Mesendoderm (in vitro differentiated cells): Measurements from ENCODE around the gene MMD2.

ENCODE experiments used
- DNase-seq: peaks from one replicate; pipeline ENCODE4 v3.0.0; 2013
- H2AK5ac ChIP-seq: 2 replicates; pipeline ENCODE4 v1.6.1; 2013; ENCODE audit warnings: low read length, inconsistent platforms
- H2BK120ac ChIP-seq: 2 replicates; pipeline ENCODE4 v1.6.1; 2013; ENCODE audit warnings: low read depth, mild to moderate bottlenecking, low read length, moderate library complexity, mixed read lengths
- H2BK15ac ChIP-seq: replicated peaks from 2 replicates; pipeline ENCODE4 v1.6.1; 2013; ENCODE audit warnings: low read depth, mild to moderate bottlenecking, moderate library complexity
- H2BK5ac ChIP-seq: 2 replicates; pipeline ENCODE4 v1.6.1; 2013; ENCODE audit warnings: low read length, inconsistent platforms
- H3K18ac ChIP-seq: 2 replicates; pipeline ENCODE4 v1.6.1; 2013; ENCODE audit warnings: mild to moderate bottlenecking, low read length, mixed read lengths
- H3K23ac ChIP-seq: one replicate; pipeline ENCODE4 v1.6.1; 2013; ENCODE audit warnings: low read length
- H3K27ac ChIP-seq: 2 replicates; pipeline ENCODE4 v1.5.1; 2013; ENCODE audit warnings: low read depth, mild to moderate bottlenecking, inconsistent platforms, low read length, moderate library complexity
- H3K27me3 ChIP-seq: 2 replicates; pipeline ENCODE4 v1.6.1; 2013; ENCODE audit warnings: low read length, control low read depth, mild to moderate bottlenecking, inconsistent platforms; ENCODE audit not compliant: insufficient read depth, poor library complexity
- H3K36me3 ChIP-seq: 2 replicates; pipeline ENCODE4 v1.6.1; 2013; ENCODE audit warnings: low read length, inconsistent platforms; ENCODE audit not compliant: control insufficient read depth, insufficient read depth
- H3K4ac ChIP-seq: one replicate; pipeline ENCODE4 v1.6.1; 2013; ENCODE audit warnings: low read depth, mild to moderate bottlenecking, low read length, moderate library complexity
- H3K4me1 ChIP-seq: 2 replicates; pipeline ENCODE4 v1.6.1; 2013; ENCODE audit warnings: low read depth, low read length, inconsistent platforms; ENCODE audit not compliant: control insufficient read depth
- H3K4me2 ChIP-seq: 2 replicates; pipeline ENCODE4 v1.6.1; 2013; ENCODE audit warnings: low read length
- H3K4me3 ChIP-seq: 2 replicates; pipeline ENCODE4 v1.5.1; 2013; ENCODE audit warnings: mild to moderate bottlenecking, low read length
- H3K56ac ChIP-seq: one replicate; pipeline ENCODE4 v1.6.1; 2013; ENCODE audit warnings: low read length
- H3K79me1 ChIP-seq: 2 replicates; pipeline ENCODE4 v1.6.1; 2013; ENCODE audit warnings: low read length, inconsistent platforms
- H3K79me2 ChIP-seq: 2 replicates; pipeline ENCODE4 v1.6.1; 2013; ENCODE audit warnings: mild to moderate bottlenecking, low read length; ENCODE audit not compliant: control insufficient read depth, insufficient read depth
- H3K9ac ChIP-seq: 2 replicates; pipeline ENCODE4 v1.6.1; 2013; ENCODE audit warnings: low read length, inconsistent platforms
- H4K5ac ChIP-seq: one replicate; pipeline ENCODE4 v1.6.1; 2013; ENCODE audit warnings: low read length
- H4K8ac ChIP-seq: one replicate; pipeline ENCODE4 v1.6.1; 2013; ENCODE audit warnings: low read depth, mild to moderate bottlenecking, control low read depth, low read length, moderate library complexity
- WGBS: extraction: QIAGEN DNeasy Blood & Tissue Kit; methylation state at CpG from one replicate; pipeline ENCODE4 v1.1.7; 2013; ENCODE audit warnings: low lambda C conversion rate, missing lambda C conversion rate; ENCODE audit not compliant: insufficient coverage; ENCODE audit errors: extremely low coverage; 5-methylcytosine and 5-hydroxymethylcytosine counted together

The MMD2 gene

DNA sequence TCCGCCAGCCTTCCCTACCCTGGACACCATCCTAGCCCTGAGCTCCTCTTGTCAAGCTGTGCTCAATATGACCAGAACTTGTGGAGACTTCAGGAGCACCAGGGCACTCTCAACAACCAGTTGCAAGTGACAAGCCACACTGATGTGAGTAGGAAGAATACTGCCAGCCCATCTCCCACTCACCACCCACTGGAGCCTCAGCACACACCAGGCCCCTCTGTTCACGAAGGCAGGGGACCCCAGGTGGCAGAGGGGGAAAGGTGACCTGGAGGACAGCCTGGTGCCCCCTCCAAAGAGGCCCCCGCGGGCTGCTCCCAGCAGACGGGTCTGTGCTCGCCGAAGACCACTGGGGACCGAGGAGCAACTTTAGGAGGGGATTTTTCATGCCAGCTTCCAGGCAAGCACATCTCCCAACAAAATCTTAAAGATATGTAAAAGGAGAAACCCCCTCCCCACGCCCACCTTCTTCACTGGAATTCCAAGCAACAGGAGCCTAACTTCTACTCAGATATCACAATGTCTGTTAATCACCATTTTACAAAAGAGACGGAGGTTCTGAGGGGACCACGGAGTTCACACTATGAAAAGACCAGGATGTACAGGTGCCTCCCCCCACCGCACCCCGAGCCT lies 1.0 kb downstream of the MMD2 start:
- Histone ChIP-seq H3K27me3 (peaks cover 11% of the 10 kb centered on the region), H3K4ac (no peak overlapping the region), H3K23ac (no peak overlapping the region), H3K56ac (no peak overlapping the region), H3K9ac (no peak overlapping the region), H3K4me3 (no peak overlapping the region), H2BK120ac (no peak overlapping the region), H2BK15ac (no peak overlapping the region), H3K27ac (no peak overlapping the region), H4K5ac (no peak overlapping the region), H3K36me3 (no peaks in the 10 kb centered on the region), H2BK5ac (no peak overlapping the region), H3K18ac (no peak overlapping the region), H3K4me1 (no peaks in the 10 kb centered on the region), H4K8ac (no peak overlapping the region), H3K79me1 (no peaks in the 10 kb centered on the region), H3K4me2 (no peak overlapping the region), H3K79me2 (no peaks in the 10 kb centered on the region), H2AK5ac (no peak overlapping the region)
- no CpG with 5 or more reads among the region's 13 CpGs for WGBS
- DNase-seq: no peak

DNA sequence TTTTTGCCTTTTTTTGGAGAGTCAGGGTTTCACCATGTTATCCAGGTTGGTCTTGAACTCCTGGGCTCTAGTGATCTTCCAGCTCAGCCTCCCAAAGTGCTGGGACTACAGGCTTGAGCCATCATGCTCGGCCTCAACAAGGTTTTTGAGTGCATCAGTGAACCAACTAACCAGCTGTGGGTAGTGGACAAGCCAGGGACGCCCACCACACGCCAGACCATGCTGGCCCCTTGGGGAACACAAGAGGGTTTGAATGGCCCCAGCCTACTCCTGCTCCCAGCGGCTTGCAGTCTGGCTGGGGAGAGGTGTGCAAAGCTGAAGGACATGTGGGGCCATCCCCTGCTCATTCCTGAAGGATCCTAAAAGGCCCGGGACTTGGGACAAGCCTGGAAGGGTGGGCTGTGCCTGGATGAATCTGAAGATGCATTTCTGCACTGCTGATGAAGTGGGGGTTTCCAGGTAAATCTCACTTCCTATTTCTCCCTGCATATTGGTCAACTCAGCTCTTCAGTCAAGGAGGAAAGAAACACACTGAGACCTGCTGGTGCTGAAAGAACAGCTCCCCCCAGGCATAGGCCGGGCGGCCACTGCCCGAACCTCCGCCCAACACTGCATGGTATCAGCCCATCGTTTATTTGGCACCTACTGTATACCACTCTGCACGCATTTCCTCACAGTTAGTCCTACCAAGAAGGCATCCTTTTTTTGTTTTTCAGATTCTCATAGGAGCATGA lies 6.9 kb downstream of the MMD2 start:
- Histone ChIP-seq H3K18ac (no peak overlapping the region), H3K4ac (no peak overlapping the region), H3K4me2 (no peak overlapping the region), H4K8ac (no peak overlapping the region), H3K4me3 (no peak overlapping the region), H3K27ac (no peak overlapping the region), H2BK15ac (no peak overlapping the region), H3K4me1 (no peaks in the 10 kb centered on the region), H4K5ac (no peak overlapping the region), H2BK5ac (no peak overlapping the region), H3K36me3 (no peaks in the 10 kb centered on the region), H3K27me3 (no peaks in the 10 kb centered on the region), H2AK5ac (no peak overlapping the region), H3K79me1 (no peaks in the 10 kb centered on the region), H2BK120ac (no peak overlapping the region), H3K23ac (no peak overlapping the region), H3K56ac (no peak overlapping the region), H3K79me2 (no peaks in the 10 kb centered on the region), H3K9ac (no peak overlapping the region)
- DNase-seq: peak; percentile 45
- WGBS: no CpG with 5 or more reads among the region's 11 CpGs

DNA sequence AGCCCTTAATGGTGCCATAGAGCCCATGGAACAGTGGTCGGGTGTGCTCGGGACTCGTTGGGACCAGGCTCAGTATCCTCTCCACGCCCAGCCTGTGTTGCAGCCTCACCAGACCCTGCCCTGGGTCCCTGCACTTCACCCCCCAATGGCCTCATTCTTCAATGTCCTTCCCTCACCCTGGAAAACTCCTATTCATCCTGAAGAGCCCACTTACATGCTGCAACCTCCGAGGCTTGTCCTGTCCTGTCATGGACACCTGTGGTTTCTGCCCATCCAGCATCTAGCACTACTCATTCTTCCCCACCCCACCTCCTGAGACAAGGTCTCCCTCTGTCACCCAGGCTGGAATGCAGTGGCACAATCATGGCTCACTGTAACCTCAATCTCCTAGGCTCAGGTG lies 7.7 kb downstream of the MMD2 start:
- no peaks in the 10 kb centered on the region for H3K27me3 ChIP-seq
- H2BK5ac ChIP-seq: no peak overlapping the region
- H2AK5ac ChIP-seq: no peak overlapping the region
- H3K27ac ChIP-seq: no peak overlapping the region
- no peak overlapping the region for H2BK15ac ChIP-seq
- H3K4me1 ChIP-seq: no peaks in the 10 kb centered on the region
- no peak overlapping the region for H4K8ac ChIP-seq
- no peak for DNase-seq
- H2BK120ac ChIP-seq: no peak overlapping the region
- H3K4me3 ChIP-seq: no peak overlapping the region
- no peaks in the 10 kb centered on the region for H3K36me3 ChIP-seq
- no peak overlapping the region for H3K4me2 ChIP-seq
- H3K23ac ChIP-seq: no peak overlapping the region
- H3K18ac ChIP-seq: no peak overlapping the region
- H3K9ac ChIP-seq: no peak overlapping the region
- no CpG with 5 or more reads among the region's 5 CpGs for WGBS
- no peak overlapping the region for H3K4ac ChIP-seq
- no peak overlapping the region for H3K56ac ChIP-seq
- H3K79me2 ChIP-seq: no peaks in the 10 kb centered on the region
- no peak overlapping the region for H4K5ac ChIP-seq
- H3K79me1 ChIP-seq: no peaks in the 10 kb centered on the region

DNA sequence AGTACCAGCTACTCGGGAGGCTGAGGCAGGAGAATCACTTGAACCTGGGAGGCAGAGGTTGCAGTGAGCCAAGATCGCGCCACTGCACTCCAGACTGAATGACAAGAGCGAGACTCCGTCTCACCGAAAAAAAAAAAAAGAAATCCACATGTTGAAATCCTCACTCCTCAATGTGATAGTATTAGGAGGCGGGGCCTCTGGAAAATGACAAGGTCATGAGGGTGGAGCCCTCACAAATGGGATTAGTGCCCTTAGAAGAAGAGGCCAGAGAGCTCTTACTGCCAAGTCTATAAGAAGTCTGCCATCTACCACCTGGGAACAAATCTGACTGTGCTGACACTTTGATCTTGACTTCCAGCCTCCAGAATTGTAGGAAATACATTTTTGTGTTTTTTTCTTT lies 10.6 kb downstream of the MMD2 start:
- Histone ChIP-seq H3K4me2 (no peak overlapping the region), H2BK15ac (no peak overlapping the region), H3K27me3 (no peaks in the 10 kb centered on the region), H3K4me1 (no peaks in the 10 kb centered on the region), H3K23ac (no peak overlapping the region), H3K9ac (no peak overlapping the region), H2BK120ac (no peak overlapping the region), H2BK5ac (no peak overlapping the region), H3K56ac (no peak overlapping the region), H3K4ac (no peak overlapping the region), H4K8ac (no peak overlapping the region), H3K79me1 (no peaks in the 10 kb centered on the region), H3K36me3 (no peaks in the 10 kb centered on the region), H3K27ac (no peak overlapping the region), H3K79me2 (no peaks in the 10 kb centered on the region), H3K18ac (no peak overlapping the region), H3K4me3 (no peak overlapping the region), H4K5ac (no peak overlapping the region), H2AK5ac (no peak overlapping the region)
- no CpG with 5 or more reads among the region's 7 CpGs for WGBS
- DNase-seq: no peak

DNA sequence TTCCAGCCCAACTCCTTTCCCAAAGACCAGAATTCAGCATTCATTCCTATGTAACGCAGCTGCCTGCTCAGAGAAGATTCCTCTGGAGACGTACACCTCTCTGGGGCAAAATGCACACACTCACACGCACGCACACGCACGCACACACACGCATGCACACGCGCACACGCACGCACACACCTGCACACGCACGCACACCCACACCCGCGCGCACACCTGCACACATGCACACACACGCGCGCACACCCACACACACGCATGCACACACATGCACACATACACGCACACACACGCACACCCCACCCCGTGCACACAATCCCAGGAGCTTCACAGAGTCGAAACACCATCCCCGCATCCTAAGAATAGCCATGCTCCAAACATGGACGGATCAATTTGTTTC lies 13.0 kb downstream of the MMD2 start:
- no CpG with 5 or more reads among the region's 26 CpGs for WGBS
- Histone ChIP-seq H2BK120ac (no peak overlapping the region), H2AK5ac (no peak overlapping the region), H3K27me3 (no peaks in the 10 kb centered on the region), H4K5ac (no peak overlapping the region), H3K4me1 (no peaks in the 10 kb centered on the region), H3K4ac (no peak overlapping the region), H4K8ac (no peak overlapping the region), H3K18ac (no peak overlapping the region), H3K27ac (no peak overlapping the region), H2BK5ac (no peak overlapping the region), H3K79me2 (no peaks in the 10 kb centered on the region), H3K56ac (no peak overlapping the region), H3K4me3 (no peak overlapping the region), H3K9ac (no peak overlapping the region), H3K4me2 (no peak overlapping the region), H3K36me3 (no peaks in the 10 kb centered on the region), H2BK15ac (no peak overlapping the region), H3K79me1 (no peaks in the 10 kb centered on the region), H3K23ac (no peak overlapping the region)
- no peak for DNase-seq

DNA sequence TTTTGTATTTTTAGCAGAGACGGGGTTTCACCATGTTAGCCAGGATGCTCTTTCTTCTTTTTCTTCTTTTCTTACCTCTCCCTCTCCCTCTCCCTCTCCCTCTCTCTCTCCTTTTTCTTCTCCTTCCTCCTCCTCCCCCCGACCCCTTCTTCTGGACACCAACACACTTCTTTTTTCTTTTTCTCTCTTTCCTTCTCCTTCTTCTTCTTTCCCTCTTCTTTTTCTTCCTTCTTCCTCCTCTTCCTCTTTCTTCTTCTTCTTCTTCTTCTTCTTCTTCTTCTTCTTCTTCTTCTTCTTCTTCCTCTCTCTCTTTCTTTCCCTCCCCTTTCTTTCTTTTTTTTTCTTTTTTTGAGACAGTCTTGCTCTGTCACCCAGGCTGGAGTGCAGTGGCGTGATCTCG lies 14.0 kb downstream of the MMD2 start:
- H3K4ac ChIP-seq: no peak overlapping the region
- no peak overlapping the region for H4K8ac ChIP-seq
- no peak overlapping the region for H3K56ac ChIP-seq
- DNase-seq: no peak
- H3K23ac ChIP-seq: no peak overlapping the region
- H4K5ac ChIP-seq: no peak overlapping the region
- no peak overlapping the region for H3K4me2 ChIP-seq
- no peak overlapping the region for H3K4me3 ChIP-seq
- H3K9ac ChIP-seq: no peak overlapping the region
- H3K4me1 ChIP-seq: no peaks in the 10 kb centered on the region
- H3K36me3 ChIP-seq: no peaks in the 10 kb centered on the region
- H3K27me3 ChIP-seq: no peaks in the 10 kb centered on the region
- no peak overlapping the region for H3K27ac ChIP-seq
- H3K79me2 ChIP-seq: no peaks in the 10 kb centered on the region
- no peak overlapping the region for H3K18ac ChIP-seq
- no peaks in the 10 kb centered on the region for H3K79me1 ChIP-seq
- H2AK5ac ChIP-seq: no peak overlapping the region
- WGBS: 89% methylated on average over 1 of the region's 4 CpGs
- H2BK5ac ChIP-seq: no peak overlapping the region
- H2BK120ac ChIP-seq: no peak overlapping the region
- no peak overlapping the region for H2BK15ac ChIP-seq
